ENCODE data around the gene LINC00632.
"Not testable (repeated sequence)": the region's sequence is repeated elsewhere in the genome, so short reads cannot be mapped to it uniquely, and the experiment has no call there.

Gene LINC00632

GRCh38 chrX:140709421-140709846, at the start of gene LINC00632:
TSS of gene LINC00632 (plus strand) at chrX:140709759.
- DNase-seq (no peak), ATAC-seq (replicated peaks) (no peak)
- peaks cover 0 to 12% of the 10 kb centered on the region in 2 donors for H3K27me3 Mint-ChIP-seq
- no peak within 1 kb of the TSS for H3K4me3 Mint-ChIP-seq
- H3K27ac Mint-ChIP-seq: no peak within 1 kb of the TSS
- no peaks in the 10 kb centered on the region for H3K9me3 Mint-ChIP-seq
- H3K36me3 Mint-ChIP-seq: no peaks in the 10 kb centered on the region
- H3K4me1 Mint-ChIP-seq: peaks cover 0 to 5% of the 10 kb centered on the region in 2 donors

DNA sequence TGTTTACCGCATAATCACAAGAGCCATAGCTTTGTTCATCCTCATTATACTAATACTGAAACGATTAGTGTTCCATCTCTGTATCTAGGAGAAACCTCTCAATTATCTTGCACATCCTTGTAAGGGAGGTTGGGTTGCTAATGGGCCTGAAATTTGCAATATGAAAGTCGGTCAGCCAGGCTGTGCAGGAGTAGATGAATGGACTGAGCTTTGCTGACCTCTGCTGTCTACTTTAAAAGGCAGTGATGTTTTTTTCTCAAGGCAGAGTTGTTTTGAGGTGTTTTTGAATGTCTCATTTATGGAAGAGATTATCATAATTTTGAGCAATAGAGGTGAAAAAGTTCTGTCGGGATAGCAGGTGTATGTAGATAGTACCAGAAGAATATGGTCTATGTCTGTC, 47.9 kb upstream of the LINC00632 start:
- H3K9me3 Mint-ChIP-seq: no peaks in the 10 kb centered on the region
- no peaks in the 10 kb centered on the region for H3K36me3 Mint-ChIP-seq
- H3K27me3 Mint-ChIP-seq: no peaks in the 10 kb centered on the region
- no peak for ATAC-seq (replicated peaks)
- H3K27ac Mint-ChIP-seq: no peak overlapping the region
- no peak overlapping the region for H3K4me3 Mint-ChIP-seq
- no peaks in the 10 kb centered on the region for H3K4me1 Mint-ChIP-seq
- no peak for DNase-seq

GRCh38 chrX:140664939-140665338, 44.6 kb upstream of the LINC00632 start:
- no peaks in the 10 kb centered on the region for H3K9me3 Mint-ChIP-seq
- H3K4me1 Mint-ChIP-seq: no peaks in the 10 kb centered on the region
- H3K27me3 Mint-ChIP-seq: no peaks in the 10 kb centered on the region
- no peak for ATAC-seq (replicated peaks)
- H3K4me3 Mint-ChIP-seq: no peak overlapping the region
- no peak for DNase-seq
- no peak overlapping the region for H3K27ac Mint-ChIP-seq
- no peaks in the 10 kb centered on the region for H3K36me3 Mint-ChIP-seq

GRCh38 chrX:140672840-140673731, 36.5 kb upstream of the LINC00632 start:
- no peak overlapping the region for H3K4me3 Mint-ChIP-seq
- DNase-seq (no peak), ATAC-seq (replicated peaks) (no peak)
- H3K9me3 Mint-ChIP-seq: no peaks in the 10 kb centered on the region
- H3K4me1 Mint-ChIP-seq: no peaks in the 10 kb centered on the region
- no peaks in the 10 kb centered on the region for H3K36me3 Mint-ChIP-seq
- no peak overlapping the region for H3K27ac Mint-ChIP-seq
- H3K27me3 Mint-ChIP-seq: peaks cover 0 to 5% of the 10 kb centered on the region in 2 donors

DNA sequence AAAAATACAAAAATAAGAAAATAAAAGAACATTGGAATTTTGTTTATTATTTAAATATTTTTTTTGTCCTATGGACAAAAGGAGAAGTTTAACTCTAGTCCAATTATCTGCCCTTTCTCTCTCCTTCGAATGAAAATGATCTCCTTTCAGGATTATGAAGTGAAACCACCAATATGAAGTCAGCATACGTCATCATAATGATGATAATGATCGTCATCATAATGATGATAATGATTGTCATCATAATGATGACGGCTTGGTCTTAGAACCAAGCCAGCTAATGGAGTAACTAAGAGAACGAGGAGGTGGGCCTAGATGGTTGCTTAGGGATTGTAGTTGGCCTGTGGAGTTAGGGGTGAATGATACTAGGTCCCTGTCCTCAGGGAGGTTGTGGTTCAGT, 21.9 kb upstream of the LINC00632 start:
- H3K4me1 Mint-ChIP-seq: no peaks in the 10 kb centered on the region
- H3K9me3 Mint-ChIP-seq: peaks cover 6 to 8% of the 10 kb centered on the region in 2 donors
- H3K27me3 Mint-ChIP-seq: no peaks in the 10 kb centered on the region
- H3K27ac Mint-ChIP-seq: no peak overlapping the region
- ATAC-seq (replicated peaks): no peak
- DNase-seq: no peak
- no peak overlapping the region for H3K4me3 Mint-ChIP-seq
- H3K36me3 Mint-ChIP-seq: no peaks in the 10 kb centered on the region

DNA sequence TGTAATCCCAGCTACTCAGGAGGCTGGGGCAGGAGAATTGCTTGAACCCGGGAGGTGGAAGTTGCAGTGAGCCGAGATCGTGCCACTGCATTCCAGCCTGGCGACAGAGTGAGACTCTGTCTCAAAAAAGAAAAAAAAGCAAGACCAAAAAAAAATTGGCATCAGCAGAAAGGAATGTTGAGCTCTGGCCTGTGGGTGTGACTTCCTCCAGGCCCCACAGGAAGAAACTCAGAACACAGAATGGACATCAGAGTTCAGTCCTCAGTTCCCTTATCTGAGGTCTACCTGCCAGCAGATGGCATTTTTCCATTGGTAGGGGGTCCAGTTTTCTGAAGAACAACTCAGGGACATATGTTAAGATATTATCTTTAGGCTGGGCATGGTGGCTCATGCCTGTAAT, 18.0 kb upstream of the LINC00632 start:
- H3K9me3 Mint-ChIP-seq; H3K4me1 Mint-ChIP-seq; H3K27ac Mint-ChIP-seq; ATAC-seq (replicated peaks); DNase-seq; H3K36me3 Mint-ChIP-seq; H3K4me3 Mint-ChIP-seq; H3K27me3 Mint-ChIP-seq: not testable (repeated sequence)

DNA sequence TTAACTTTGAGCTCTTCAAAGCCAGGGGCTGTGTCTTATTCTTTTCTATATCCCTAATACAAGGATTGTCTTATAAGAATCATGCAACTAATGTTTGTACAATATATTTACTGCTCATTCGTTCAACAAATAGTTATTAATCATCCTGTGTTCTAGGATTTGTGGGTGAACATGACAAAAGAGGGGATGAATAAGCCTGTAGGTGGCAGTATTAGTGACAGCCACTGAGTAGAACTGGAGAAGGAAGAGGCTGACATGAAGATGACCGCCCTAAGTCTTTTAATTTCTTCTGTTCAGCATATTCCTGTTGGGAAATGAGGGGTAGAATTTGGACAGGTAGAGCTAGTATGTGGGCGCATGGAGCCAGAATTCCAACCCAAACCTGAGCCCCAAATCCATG, 11.9 kb upstream of the LINC00632 start:
- no peaks in the 10 kb centered on the region for H3K4me1 Mint-ChIP-seq
- H3K27me3 Mint-ChIP-seq: peaks cover 0 to 4% of the 10 kb centered on the region in 2 donors
- no peaks in the 10 kb centered on the region for H3K9me3 Mint-ChIP-seq
- DNase-seq (no peak), ATAC-seq (replicated peaks) (no peak)
- no peak overlapping the region for H3K4me3 Mint-ChIP-seq
- H3K27ac Mint-ChIP-seq: no peak overlapping the region
- no peaks in the 10 kb centered on the region for H3K36me3 Mint-ChIP-seq

GRCh38 chrX:140701480-140701879, 8.1 kb upstream of the LINC00632 start:
- DNase-seq (no peak), ATAC-seq (replicated peaks) (peak; percentile 51 to 57)
- H3K27me3 Mint-ChIP-seq: peaks cover 0 to 4% of the 10 kb centered on the region in 2 donors
- H3K9me3 Mint-ChIP-seq: no peaks in the 10 kb centered on the region
- no peaks in the 10 kb centered on the region for H3K4me1 Mint-ChIP-seq
- H3K27ac Mint-ChIP-seq: no peak overlapping the region
- H3K36me3 Mint-ChIP-seq: no peaks in the 10 kb centered on the region
- H3K4me3 Mint-ChIP-seq: no peak overlapping the region

DNA sequence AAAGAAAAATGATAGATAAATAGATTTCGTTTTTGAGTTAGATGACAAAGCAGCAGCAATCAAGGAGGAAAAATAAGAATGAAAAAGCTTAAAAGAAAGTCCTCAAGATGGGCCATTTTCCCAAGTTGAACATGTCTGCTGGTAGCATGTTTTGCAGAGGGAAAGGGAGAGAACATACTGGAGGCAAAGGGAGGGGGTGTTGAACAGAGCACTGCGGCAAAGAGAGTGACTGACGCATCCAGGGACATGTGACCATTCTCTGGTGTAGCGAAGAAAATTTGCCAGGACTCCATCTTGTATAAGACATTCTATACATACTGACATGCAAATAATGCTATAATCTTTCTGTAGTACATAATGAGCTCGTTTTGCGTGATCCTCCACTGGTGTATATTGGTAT, 1.2 kb downstream of the LINC00632 start:
- Mint-ChIP-seq H3K27me3 (peaks cover 0 to 16% of the 10 kb centered on the region in 2 donors), H3K27ac (no peak overlapping the region), H3K4me1 (peaks cover 0 to 5% of the 10 kb centered on the region in 2 donors), H3K4me3 (no peak overlapping the region), H3K9me3 (no peaks in the 10 kb centered on the region), H3K36me3 (no peaks in the 10 kb centered on the region)
- no peak for ATAC-seq (replicated peaks)
- DNase-seq: no peak

- H3K27ac Mint-ChIP-seq: no peak overlapping the region
- DNase-seq: no peak
- peaks cover 0 to 16% of the 10 kb centered on the region in 2 donors for H3K27me3 Mint-ChIP-seq
- peaks cover 0 to 5% of the 10 kb centered on the region in 2 donors for H3K4me1 Mint-ChIP-seq
- ATAC-seq (replicated peaks): no peak
- no peak overlapping the region for H3K4me3 Mint-ChIP-seq
- H3K36me3 Mint-ChIP-seq: no peaks in the 10 kb centered on the region
- no peaks in the 10 kb centered on the region for H3K9me3 Mint-ChIP-seq
These were observed 2.3 kb downstream of the LINC00632 start for GRCh38 chrX:140711894-140712293.

GRCh38 chrX:140712413-140713173, 3.0 kb downstream of the LINC00632 start:
- Mint-ChIP-seq H3K4me3 (no peak overlapping the region), H3K9me3 (no peaks in the 10 kb centered on the region), H3K27me3 (peaks cover 0 to 16% of the 10 kb centered on the region in 2 donors), H3K27ac (no peak overlapping the region), H3K4me1 (peaks cover 0 to 5% of the 10 kb centered on the region in 2 donors), H3K36me3 (no peaks in the 10 kb centered on the region)
- DNase-seq: no peak
- peak in 1 of 2 donors; percentile 56 for ATAC-seq (replicated peaks)

DNA sequence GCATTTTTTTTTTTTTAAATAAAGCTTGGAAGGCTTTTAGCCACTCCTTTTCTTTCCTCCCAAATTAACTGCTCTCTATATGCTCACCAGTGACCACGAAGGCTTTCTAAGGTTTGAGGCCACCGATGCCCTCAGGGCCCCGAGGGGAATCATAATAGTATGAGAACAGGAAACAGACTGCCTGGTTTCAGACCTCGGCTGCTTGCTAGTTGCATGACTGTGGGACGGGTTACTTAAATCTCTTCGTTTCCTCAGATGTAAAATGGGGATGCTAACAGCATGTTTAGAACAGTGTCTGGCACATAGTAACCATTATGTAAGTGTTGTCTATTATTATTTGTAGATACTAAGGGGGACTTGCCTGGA, 3.6 kb downstream of the LINC00632 start:
- Mint-ChIP-seq H3K27me3 (peaks cover 0 to 16% of the 10 kb centered on the region in 2 donors), H3K9me3 (no peaks in the 10 kb centered on the region), H3K4me1 (peaks cover 0 to 5% of the 10 kb centered on the region in 2 donors), H3K27ac (no peak overlapping the region), H3K36me3 (no peaks in the 10 kb centered on the region), H3K4me3 (no peak overlapping the region)
- ATAC-seq (replicated peaks) (peak; percentile 49 to 69), DNase-seq (no peak)

GRCh38 chrX:140715787-140716186, 6.2 kb downstream of the LINC00632 start:
- Mint-ChIP-seq H3K27me3 (peaks cover 0 to 8% of the 10 kb centered on the region in 2 donors), H3K4me3 (no peak overlapping the region), H3K4me1 (peaks cover 0 to 5% of the 10 kb centered on the region in 2 donors), H3K9me3 (no peaks in the 10 kb centered on the region), H3K27ac (no peak overlapping the region), H3K36me3 (no peaks in the 10 kb centered on the region)
- DNase-seq (no peak), ATAC-seq (replicated peaks) (no peak)

- DNase-seq (no peak), ATAC-seq (replicated peaks) (no peak)
- H3K4me1 Mint-ChIP-seq: no peaks in the 10 kb centered on the region
- H3K4me3 Mint-ChIP-seq: no peak overlapping the region
- no peaks in the 10 kb centered on the region for H3K27me3 Mint-ChIP-seq
- H3K36me3 Mint-ChIP-seq: no peaks in the 10 kb centered on the region
- H3K27ac Mint-ChIP-seq: no peak overlapping the region
- H3K9me3 Mint-ChIP-seq: no peaks in the 10 kb centered on the region
These were observed 13.7 kb downstream of the LINC00632 start for GRCh38 chrX:140723121-140723715.
